ENCODE measurements around the gene CTIF. TPM values are rescaled to one million over a fixed set of nuclear protein-coding genes. Genes with fewer than 3 reads are reported as not detected.

CTIF gene
- polyA plus RNA-seq, 1 donor from 2014 or later: 50.2 TPM

- H3K4me2 ChIP-seq (ENCODE audit: low read length): no peak overlapping the region
- no peak overlapping the region for H3K27ac ChIP-seq (ENCODE audit: low read length)
These were observed 324.7 kb downstream of the CTIF start for GRCh38 chr18:48863432-48864065.

GRCh38 chr18:48864876-48865275 lies 326.0 kb downstream of the CTIF start:
- Histone ChIP-seq H3K9ac (ENCODE audit: low read length) (no peak overlapping the region), H3K27me3 (ENCODE audit: insufficient read depth, low read depth, low read length) (no peaks in the 10 kb centered on the region)
- no peak for TF ChIP-seq RAD21 (conservative IDR thresholded peaks at IDR 0.05)
- no peak for TF ChIP-seq MXI1 (conservative IDR thresholded peaks at IDR 0.05; ENCODE audit: poor library complexity, severe bottlenecking)
- no peak for TF ChIP-seq CTCF (IDR thresholded peaks at IDR 0.05; ENCODE audit: poor library complexity, severe bottlenecking)
- TF ChIP-seq EZH2 (IDR thresholded peaks at IDR 0.05; ENCODE audit: borderline replicate concordance, insufficient read depth, low read length, poor library complexity, severe bottlenecking): no peak
- no peak for TF ChIP-seq POLR2AphosphoS5 (IDR thresholded peaks at IDR 0.05)

More at GRCh38 chr18:48863432-48864065, 324.7 kb downstream of the CTIF start:
- no peak for TF ChIP-seq REST (IDR thresholded peaks at IDR 0.05; ENCODE audit: borderline replicate concordance)
- no peak for TF ChIP-seq MXI1 (conservative IDR thresholded peaks at IDR 0.05; ENCODE audit: poor library complexity, severe bottlenecking)
- no peak for TF ChIP-seq EP300 (conservative IDR thresholded peaks at IDR 0.05; ENCODE audit: poor library complexity, severe bottlenecking)
- no peak for TF ChIP-seq RAD21 (conservative IDR thresholded peaks at IDR 0.05)
- TF ChIP-seq TAF1 (IDR thresholded peaks at IDR 0.05; ENCODE audit: low read depth): no peak
- TF ChIP-seq CTCF (IDR thresholded peaks at IDR 0.05; ENCODE audit: poor library complexity, severe bottlenecking): no peak
- no peak for TF ChIP-seq EZH2 (IDR thresholded peaks at IDR 0.05; ENCODE audit: borderline replicate concordance, insufficient read depth, low read length, poor library complexity, severe bottlenecking)
- TF ChIP-seq POLR2AphosphoS5 (IDR thresholded peaks at IDR 0.05): no peak
- TF ChIP-seq SMC3 (conservative IDR thresholded peaks at IDR 0.05; ENCODE audit: poor library complexity): no peak
- Histone ChIP-seq H3K27me3 (ENCODE audit: insufficient read depth, low read depth, low read length) (no peaks in the 10 kb centered on the region), H3K9me2 (ENCODE audit: insufficient read depth, low read length) (no peaks in the 10 kb centered on the region), H3K9me3 (ENCODE audit: low read length) (no peaks in the 10 kb centered on the region), H4K20me1 (ENCODE audit: insufficient read depth) (no peaks in the 10 kb centered on the region), H3K4me3 (ENCODE audit: low read length) (no peak overlapping the region), H3K9ac (ENCODE audit: low read length) (no peak overlapping the region), H3F3A (ENCODE audit: insufficient read depth, low read length, poor library complexity, severe bottlenecking) (no peaks in the 10 kb centered on the region), H3K79me2 (replicated peaks; ENCODE audit: insufficient read depth, low read length) (no peaks in the 10 kb centered on the region), H3K36me3 (ENCODE audit: insufficient read depth, low read length) (no peaks in the 10 kb centered on the region), H2AFZ (ENCODE audit: low read depth, low read length) (no peak overlapping the region)

More at GRCh38 chr18:48864876-48865275, 326.0 kb downstream of the CTIF start:
- Histone ChIP-seq H3K9me3 (ENCODE audit: low read length) (no peaks in the 10 kb centered on the region), H3K4me2 (ENCODE audit: low read length) (no peak overlapping the region), H3K4me3 (ENCODE audit: low read length) (no peak overlapping the region), H3K9me2 (ENCODE audit: insufficient read depth, low read length) (no peaks in the 10 kb centered on the region), H3K27ac (ENCODE audit: low read length) (no peak overlapping the region), H3K79me2 (replicated peaks; ENCODE audit: insufficient read depth, low read length) (no peaks in the 10 kb centered on the region), H4K20me1 (ENCODE audit: insufficient read depth) (no peaks in the 10 kb centered on the region), H3F3A (ENCODE audit: insufficient read depth, low read length, poor library complexity, severe bottlenecking) (no peaks in the 10 kb centered on the region), H2AFZ (ENCODE audit: low read depth, low read length) (no peak overlapping the region), H3K36me3 (ENCODE audit: insufficient read depth, low read length) (no peaks in the 10 kb centered on the region)

Data from neural cell (in vitro differentiated cells).